Activated CD4-positive, alpha-beta memory T cell treated with anti-CD3 and anti-CD28 coated beads, Interleukin-2, amount 10 ng/mL, durations not matched to agents 7 days and 5 days (primary cell): ENCODE data around the gene ACTR1A. TPM values are rescaled to one million over a fixed set of nuclear protein-coding genes. Genes with fewer than 3 reads are reported as not detected.
A peak's percentile ranks its signal among the peaks of the same experiment; 100 is the strongest.
"Not testable (repeated sequence)": the region's sequence is repeated elsewhere in the genome, so short reads cannot be mapped to it uniquely, and the experiment has no call there.

ENCODE experiments used
- CTCF ChIA-PET: fragments of 350-600 bp; sonication (Branson Sonifier 250); formaldehyde crosslinking; loops from one replicate; lab custom pipeline; 2021; ENCODE audit warnings: antibody characterized with exemption, inconsistent platforms; lab: Charles Lee
- POLR2A ChIA-PET: fragments of 350-600 bp; sonication (Branson Sonifier 250); formaldehyde crosslinking; loops from one replicate; lab custom pipeline; 2021; ENCODE audit warnings: antibody characterized with exemption; lab: Charles Lee
- DNase-seq: peaks from one replicate; pipeline ENCODE4 v3.0.0-alpha.2; 2020
- H3K27ac Mint-ChIP-seq: one replicate; pipeline ENCODE4 v1.8.0; 2021; ENCODE audit warnings: mild to moderate bottlenecking, mixed read lengths
- H3K27me3 Mint-ChIP-seq: one replicate; pipeline ENCODE4 v1.8.0; 2021; ENCODE audit warnings: mixed read lengths
- H3K36me3 Mint-ChIP-seq: one replicate; pipeline ENCODE4 v1.8.0; 2021; ENCODE audit warnings: low read depth, mixed read lengths
- H3K4me1 Mint-ChIP-seq: one replicate; pipeline ENCODE4 v1.8.0; 2021; ENCODE audit warnings: mixed read lengths
- H3K4me3 Mint-ChIP-seq: one replicate; pipeline ENCODE4 v1.8.0; 2021; ENCODE audit warnings: mild to moderate bottlenecking, mixed read lengths
- H3K9me3 Mint-ChIP-seq: one replicate; pipeline ENCODE4 v1.8.0; 2021; ENCODE audit warnings: mixed read lengths
- total RNA-seq, 2 experiments: library from RNA; stranded (reverse); gene quantifications; one replicate each; pipeline ENCODE4 v1.2.3, GENCODE V29; 2021

The ACTR1A gene
- total RNA-seq, 2 experiments from 2014 or later: 74.3 to 78.9 TPM

GRCh38 chr10:102458656-102459055, 43.9 kb downstream of the ACTR1A start:
- POLR2A ChIA-PET: no interaction called here
- no peak overlapping the region for H3K27ac Mint-ChIP-seq
- DNase-seq: no peak
- peaks cover 32% of the 10 kb centered on the region for H3K4me1 Mint-ChIP-seq
- CTCF ChIA-PET: interaction anchor here (0.6 to 0.7 kb wide), 2 partner anchors 10 to 44 kb away, joined by 3 to 5 read pairs; partner anchors contain the start of gene ACTR1A
- no peaks in the 10 kb centered on the region for H3K27me3 Mint-ChIP-seq
- H3K9me3 Mint-ChIP-seq: no peaks in the 10 kb centered on the region
- H3K4me3 Mint-ChIP-seq: no peak overlapping the region
- peaks cover 6% of the 10 kb centered on the region for H3K36me3 Mint-ChIP-seq

- Mint-ChIP-seq H3K27me3 (no peaks in the 10 kb centered on the region), H3K4me1 (peaks cover 37% of the 10 kb centered on the region), H3K27ac (no peak overlapping the region), H3K9me3 (no peaks in the 10 kb centered on the region), H3K36me3 (peaks cover 11% of the 10 kb centered on the region), H3K4me3 (no peak overlapping the region)
- POLR2A ChIA-PET: interaction anchor here (0.7 kb wide), 1 partner anchor 9 kb away, joined by 3 read pairs; no protein-coding TSS in a partner anchor
- DNase-seq: no peak
- CTCF ChIA-PET: interaction anchor here (1.0 kb wide), 1 partner anchor 226 kb away, joined by 3 read pairs; no protein-coding TSS in a partner anchor
Observed at GRCh38 chr10:102457591-102458150, 44.8 kb downstream of the ACTR1A start.

GRCh38 chr10:102455893-102456471, 46.5 kb downstream of the ACTR1A start:
- no peak for DNase-seq
- Mint-ChIP-seq H3K4me1 (peaks cover 34% of the 10 kb centered on the region), H3K9me3 (no peaks in the 10 kb centered on the region), H3K4me3 (no peak overlapping the region), H3K27me3 (no peaks in the 10 kb centered on the region), H3K27ac (no peak overlapping the region), H3K36me3 (peaks cover 15% of the 10 kb centered on the region)
- ChIA-PET CTCF (no interaction called here), POLR2A (no interaction called here)

- POLR2A ChIA-PET: not testable (repeated sequence)
- H3K4me1 Mint-ChIP-seq: peaks cover 28% of the 10 kb centered on the region
Observed at GRCh38 chr10:102454662-102455487, 47.6 kb downstream of the ACTR1A start.

GRCh38 chr10:102453502-102453901, 49.0 kb downstream of the ACTR1A start:
- H3K9me3 Mint-ChIP-seq: no peaks in the 10 kb centered on the region
- no peaks in the 10 kb centered on the region for H3K27me3 Mint-ChIP-seq
- ChIA-PET POLR2A (interaction anchor here (0.6 to 6.3 kb wide), 7 partner anchors 8 to 322 kb away, joined by 3 to 79 read pairs (median 32); partner anchors contain the start of genes ACTR1A, CUEDC2, FBXL15 and SUFU), CTCF (interaction anchor here (0.7 to 4.2 kb wide), 4 partner anchors 20 to 101 kb away, joined by 4 to 20 read pairs (median 5); partner anchors contain the start of genes CUEDC2 and FBXL15)
- no peak overlapping the region for H3K4me3 Mint-ChIP-seq
- DNase-seq: no peak
- peaks cover 37% of the 10 kb centered on the region for H3K4me1 Mint-ChIP-seq
- H3K27ac Mint-ChIP-seq: peak overlapping the region; percentile 49
- H3K36me3 Mint-ChIP-seq: peaks cover 15% of the 10 kb centered on the region

More at GRCh38 chr10:102454662-102455487, 47.6 kb downstream of the ACTR1A start:
- H3K9me3 Mint-ChIP-seq, H3K27ac Mint-ChIP-seq, CTCF ChIA-PET, H3K4me3 Mint-ChIP-seq, DNase-seq, H3K27me3 Mint-ChIP-seq: not testable (repeated sequence)
- peaks cover 15% of the 10 kb centered on the region for H3K36me3 Mint-ChIP-seq

GRCh38 chr10:102452672-102453340, 49.7 kb downstream of the ACTR1A start:
- H3K4me1 Mint-ChIP-seq: peaks cover 40% of the 10 kb centered on the region
- ChIA-PET CTCF (interaction anchor here (0.6 to 4.2 kb wide), 10 partner anchors 10 to 190 kb away, joined by 3 to 20 read pairs (median 4); partner anchors contain the start of genes CUEDC2 and FBXL15), POLR2A (interaction anchor here (0.5 to 6.3 kb wide), 10 partner anchors 9 to 339 kb away, joined by 3 to 79 read pairs (median 10); partner anchors contain the start of genes ACTR1A, CUEDC2, FBXL15 and SUFU)
- DNase-seq: peak; percentile 76
- H3K9me3 Mint-ChIP-seq: no peaks in the 10 kb centered on the region
- peak overlapping the region; percentile 17 for H3K4me3 Mint-ChIP-seq
- H3K36me3 Mint-ChIP-seq: peaks cover 15% of the 10 kb centered on the region
- peak overlapping the region; percentile 83 for H3K27ac Mint-ChIP-seq
- no peaks in the 10 kb centered on the region for H3K27me3 Mint-ChIP-seq

GRCh38 chr10:102451105-102451969, 51.2 kb downstream of the ACTR1A start, which contains the start of gene C10orf95:
Gene C10orf95 (minus strand): TSS chr10:102451543. CDS start chr10:102451093, 450 bp downstream.
- Mint-ChIP-seq H3K27ac (peak within 1 kb of the TSS; percentile 83), H3K4me3 (peak within 1 kb of the TSS; percentile 95), H3K36me3 (peaks cover 15% of the 10 kb centered on the region), H3K4me1 (peaks cover 40% of the 10 kb centered on the region), H3K27me3 (no peaks in the 10 kb centered on the region), H3K9me3 (no peaks in the 10 kb centered on the region)
- POLR2A ChIA-PET: interaction anchor here (0.7 to 6.3 kb wide), 24 partner anchors 10 to 741 kb away, joined by 3 to 79 read pairs (median 6); partner anchors contain the start of genes ACTR1A, CUEDC2, FBXL15 and GBF1
- CTCF ChIA-PET: interaction anchor here (0.9 to 4.2 kb wide), 13 partner anchors 10 to 220 kb away, joined by 3 to 22 read pairs (median 7); partner anchors contain the start of genes ACTR1A, CUEDC2 and FBXL15
- DNase-seq: no peak

GRCh38 chr10:102450374-102451104, 52.0 kb downstream of the ACTR1A start:
- no peaks in the 10 kb centered on the region for H3K27me3 Mint-ChIP-seq
- peaks cover 15% of the 10 kb centered on the region for H3K36me3 Mint-ChIP-seq
- ChIA-PET CTCF (interaction anchor here (0.7 to 4.2 kb wide), 16 partner anchors 10 to 909 kb away, joined by 3 to 22 read pairs (median 6); partner anchors contain the start of genes ACTR1A, CUEDC2 and FBXL15), POLR2A (interaction anchor here (0.9 to 6.3 kb wide), 27 partner anchors 9 to 742 kb away, joined by 3 to 79 read pairs (median 4); partner anchors contain the start of genes ACTR1A, CUEDC2, ELOVL3 and FBXL15)
- DNase-seq: peak; percentile 92
- peak overlapping the region; percentile 95 for H3K4me3 Mint-ChIP-seq
- H3K27ac Mint-ChIP-seq: peak overlapping the region; percentile 92
- peaks cover 43% of the 10 kb centered on the region for H3K4me1 Mint-ChIP-seq
- H3K9me3 Mint-ChIP-seq: no peaks in the 10 kb centered on the region

- Mint-ChIP-seq H3K36me3 (peaks cover 14% of the 10 kb centered on the region), H3K27ac (peak overlapping the region; percentile 92), H3K9me3 (no peaks in the 10 kb centered on the region), H3K4me1 (peaks cover 43% of the 10 kb centered on the region), H3K4me3 (peak overlapping the region; percentile 95), H3K27me3 (no peaks in the 10 kb centered on the region)
- DNase-seq: no peak
- ChIA-PET CTCF (interaction anchor here (0.7 to 4.2 kb wide), 12 partner anchors 9 to 908 kb away, joined by 3 to 22 read pairs (median 7); partner anchors contain the start of genes ACTR1A, CUEDC2 and FBXL15), POLR2A (interaction anchor here (0.6 to 6.3 kb wide), 24 partner anchors 9 to 742 kb away, joined by 3 to 79 read pairs (median 5); partner anchors contain the start of genes ACTR1A, CUEDC2, ELOVL3 and FBXL15)
Observed at GRCh38 chr10:102450124-102450373, 52.5 kb downstream of the ACTR1A start.

GRCh38 chr10:102449321-102450123, 53.0 kb downstream of the ACTR1A start:
- H3K9me3 Mint-ChIP-seq: no peaks in the 10 kb centered on the region
- CTCF ChIA-PET: interaction anchor here (0.7 to 4.2 kb wide), 13 partner anchors 9 to 908 kb away, joined by 3 to 22 read pairs (median 6); partner anchors contain the start of genes ACTR1A, CUEDC2 and FBXL15
- no peaks in the 10 kb centered on the region for H3K27me3 Mint-ChIP-seq
- H3K4me1 Mint-ChIP-seq: peaks cover 46% of the 10 kb centered on the region
- peak; percentile 91 for DNase-seq
- peak overlapping the region; percentile 95 for H3K4me3 Mint-ChIP-seq
- H3K36me3 Mint-ChIP-seq: peaks cover 15% of the 10 kb centered on the region
- POLR2A ChIA-PET: interaction anchor here (0.6 to 6.3 kb wide), 22 partner anchors 8 to 743 kb away, joined by 3 to 79 read pairs (median 5); partner anchors contain the start of genes ACTR1A, CUEDC2, ELOVL3 and FBXL15
- peak overlapping the region; percentile 92 for H3K27ac Mint-ChIP-seq
